Measurements from ENCODE around the gene FGF3. TPM values are rescaled to one million over a fixed set of nuclear protein-coding genes. Genes with fewer than 3 reads are reported as not detected.

The FGF3 gene
- total RNA-seq, 1 donor from 2014 or later: not detected

GRCh38 chr11:69844396-69844795 lies 25.2 kb upstream of the FGF3 start:
- DNase-seq (ENCODE audit: low read depth, low spot score): no peak

- no peak for DNase-seq (ENCODE audit: low read depth, low spot score)
Measured at GRCh38 chr11:69843529-69843921, 24.3 kb upstream of the FGF3 start.

GRCh38 chr11:69842746-69843528 lies 23.7 kb upstream of the FGF3 start:
- no peak for DNase-seq (ENCODE audit: low read depth, low spot score)

GRCh38 chr11:69841859-69842698 lies 22.9 kb upstream of the FGF3 start:
- DNase-seq (ENCODE audit: low read depth, low spot score): no peak

- DNase-seq (ENCODE audit: low read depth, low spot score): no peak
Measured at GRCh38 chr11:69841170-69841858, 22.1 kb upstream of the FGF3 start.

GRCh38 chr11:69840371-69841169 lies 21.4 kb upstream of the FGF3 start:
- no peak for DNase-seq (ENCODE audit: low read depth, low spot score)

GRCh38 chr11:69839516-69839915 lies 20.3 kb upstream of the FGF3 start:
- no peak for DNase-seq (ENCODE audit: low read depth, low spot score)

GRCh38 chr11:69837791-69838190 lies 18.6 kb upstream of the FGF3 start:
- DNase-seq (ENCODE audit: low read depth, low spot score): no peak

GRCh38 chr11:69836401-69836800 lies 17.2 kb upstream of the FGF3 start:
- DNase-seq (ENCODE audit: low read depth, low spot score): no peak

- no peak for DNase-seq (ENCODE audit: low read depth, low spot score)
Measured at GRCh38 chr11:69834811-69835800, 15.9 kb upstream of the FGF3 start.

GRCh38 chr11:69834251-69834650 lies 15.0 kb upstream of the FGF3 start:
- DNase-seq (ENCODE audit: low read depth, low spot score): no peak

GRCh38 chr11:69832561-69833413 lies 13.6 kb upstream of the FGF3 start:
- no peak for DNase-seq (ENCODE audit: low read depth, low spot score)

GRCh38 chr11:69831985-69832384 lies 12.8 kb upstream of the FGF3 start:
- no peak for DNase-seq (ENCODE audit: low read depth, low spot score)

GRCh38 chr11:69830086-69830485 lies 10.9 kb upstream of the FGF3 start:
- DNase-seq (ENCODE audit: low read depth, low spot score): no peak

GRCh38 chr11:69828971-69829344 lies 9.7 kb upstream of the FGF3 start:
- no peak for DNase-seq (ENCODE audit: low read depth, low spot score)

GRCh38 chr11:69828276-69828970 lies 9.2 kb upstream of the FGF3 start:
- no peak for DNase-seq (ENCODE audit: low read depth, low spot score)

GRCh38 chr11:69826773-69827172 lies 7.6 kb upstream of the FGF3 start:
- no peak for DNase-seq (ENCODE audit: low read depth, low spot score)

- no peak for DNase-seq (ENCODE audit: low read depth, low spot score)
Measured at GRCh38 chr11:69825941-69826340, 6.7 kb upstream of the FGF3 start.
